Measurements from ENCODE around the gene APBB3. TPM values are rescaled to one million over a fixed set of nuclear protein-coding genes. Genes with fewer than 3 reads are reported as not detected.
A peak's percentile ranks its signal among the peaks of the same experiment; 100 is the strongest.

The APBB3 gene
- total RNA-seq = 10 to 100 TPM; 24.9 TPM

- CTCF ChIA-PET = interaction anchor here (1.0 to 2.6 kb wide), 4 partner anchors 13 to 74 kb away, joined by 3 to 12 read pairs (median 6); partner anchors contain the start of gene EIF4EBP3
These were observed at the start of gene APBB3, which contains the start of gene SLC35A4 for GRCh38 chr5:140564196-140565023. APBB3 (minus strand) TSS chr5:140564598; CDS start chr5:140564245, 353 bp downstream. SLC35A4 (plus strand) TSS chr5:140564828; CDS start chr5:140567170, 2,342 bp downstream.

GRCh38 chr5:140611020-140611521, 46.7 kb upstream of the APBB3 start:
- intact Hi-C loops (cut with micrococcal nuclease) = no loop called here
- H3K36me3 Mint-ChIP-seq (ENCODE audit: low read depth) = no peaks in the 10 kb centered on the region
- ATAC-seq (no peak), DNase-seq (no peak)
- peaks cover 4% of the 10 kb centered on the region for H3K4me1 Mint-ChIP-seq (ENCODE audit: low read depth)
- ChIA-PET POLR2A (no interaction called here), CTCF (no interaction called here)
- no peak overlapping the region for H3K27ac Mint-ChIP-seq
- peaks cover 14% of the 10 kb centered on the region for H3K27me3 Mint-ChIP-seq
- H3K9me3 Mint-ChIP-seq = no peaks in the 10 kb centered on the region
- H3K4me3 Mint-ChIP-seq = no peak overlapping the region
- no peak for TF ChIP-seq CTCF (IDR thresholded peaks at IDR 0.05)

More at GRCh38 chr5:140564196-140565023, at the start of gene APBB3, which contains the start of gene SLC35A4:
- no peaks in the 10 kb centered on the region for H3K27me3 Mint-ChIP-seq
- peaks cover 30% of the 10 kb centered on the region for H3K36me3 Mint-ChIP-seq (ENCODE audit: low read depth)
- peak within 1 kb of the TSS; percentile 88 for H3K4me3 Mint-ChIP-seq
- no peaks in the 10 kb centered on the region for H3K9me3 Mint-ChIP-seq
- ATAC-seq (peak; percentile 95), DNase-seq (peak; percentile 97)
- POLR2A ChIA-PET = interaction anchor here (0.6 to 5.9 kb wide), 10 partner anchors 10 to 162 kb away, joined by 3 to 38 read pairs (median 3); partner anchors contain the start of genes EIF4EBP3, IK and NDUFA2
- peaks cover 54% of the 10 kb centered on the region for H3K4me1 Mint-ChIP-seq (ENCODE audit: low read depth)
- intact Hi-C loops (cut with micrococcal nuclease) = loop anchor here (10.0 kb wide), 1 partner anchor 140 kb away; the partner anchor contains the start of gene ZMAT2
- peak within 1 kb of the TSS; percentile 90 for H3K27ac Mint-ChIP-seq
- TF ChIP-seq CTCF (IDR thresholded peaks at IDR 0.05) = no peak

- Mint-ChIP-seq H3K9me3 (no peaks in the 10 kb centered on the region), H3K4me1 (ENCODE audit: low read depth) (peaks cover 4% of the 10 kb centered on the region), H3K27me3 (peaks cover 14% of the 10 kb centered on the region), H3K27ac (no peak overlapping the region), H3K36me3 (ENCODE audit: low read depth) (no peaks in the 10 kb centered on the region), H3K4me3 (no peak overlapping the region)
- intact Hi-C loops (cut with micrococcal nuclease) = no loop called here
- no peak for TF ChIP-seq CTCF (IDR thresholded peaks at IDR 0.05)
- ChIA-PET POLR2A (no interaction called here), CTCF (no interaction called here)
- ATAC-seq (no peak), DNase-seq (no peak)
These were observed 44.7 kb upstream of the APBB3 start for GRCh38 chr5:140609126-140609525.

GRCh38 chr5:140608722-140609121, 44.3 kb upstream of the APBB3 start:
- Mint-ChIP-seq H3K27ac (no peak overlapping the region), H3K4me3 (no peak overlapping the region), H3K4me1 (ENCODE audit: low read depth) (peaks cover 4% of the 10 kb centered on the region), H3K9me3 (no peaks in the 10 kb centered on the region), H3K36me3 (ENCODE audit: low read depth) (no peaks in the 10 kb centered on the region), H3K27me3 (peaks cover 14% of the 10 kb centered on the region)
- no peak for ATAC-seq
- intact Hi-C loops (cut with micrococcal nuclease) = no loop called here
- TF ChIP-seq CTCF (IDR thresholded peaks at IDR 0.05) = no peak
- POLR2A ChIA-PET = no interaction called here
- DNase-seq = no peak
- CTCF ChIA-PET = no interaction called here

- peaks cover 6% of the 10 kb centered on the region for H3K27me3 Mint-ChIP-seq
- no peak overlapping the region for H3K27ac Mint-ChIP-seq
- CTCF ChIA-PET = no interaction called here
- intact Hi-C loops (cut with micrococcal nuclease) = no loop called here
- TF ChIP-seq CTCF (IDR thresholded peaks at IDR 0.05) = no peak
- no peak overlapping the region for H3K4me3 Mint-ChIP-seq
- DNase-seq (no peak), ATAC-seq (no peak)
- POLR2A ChIA-PET = no interaction called here
- peaks cover 3% of the 10 kb centered on the region for H3K4me1 Mint-ChIP-seq (ENCODE audit: low read depth)
- H3K9me3 Mint-ChIP-seq = no peaks in the 10 kb centered on the region
- H3K36me3 Mint-ChIP-seq (ENCODE audit: low read depth) = no peaks in the 10 kb centered on the region
These were observed 42.6 kb upstream of the APBB3 start for GRCh38 chr5:140607031-140607430.
